Measurements from ENCODE around the gene TLR9.

DNA sequence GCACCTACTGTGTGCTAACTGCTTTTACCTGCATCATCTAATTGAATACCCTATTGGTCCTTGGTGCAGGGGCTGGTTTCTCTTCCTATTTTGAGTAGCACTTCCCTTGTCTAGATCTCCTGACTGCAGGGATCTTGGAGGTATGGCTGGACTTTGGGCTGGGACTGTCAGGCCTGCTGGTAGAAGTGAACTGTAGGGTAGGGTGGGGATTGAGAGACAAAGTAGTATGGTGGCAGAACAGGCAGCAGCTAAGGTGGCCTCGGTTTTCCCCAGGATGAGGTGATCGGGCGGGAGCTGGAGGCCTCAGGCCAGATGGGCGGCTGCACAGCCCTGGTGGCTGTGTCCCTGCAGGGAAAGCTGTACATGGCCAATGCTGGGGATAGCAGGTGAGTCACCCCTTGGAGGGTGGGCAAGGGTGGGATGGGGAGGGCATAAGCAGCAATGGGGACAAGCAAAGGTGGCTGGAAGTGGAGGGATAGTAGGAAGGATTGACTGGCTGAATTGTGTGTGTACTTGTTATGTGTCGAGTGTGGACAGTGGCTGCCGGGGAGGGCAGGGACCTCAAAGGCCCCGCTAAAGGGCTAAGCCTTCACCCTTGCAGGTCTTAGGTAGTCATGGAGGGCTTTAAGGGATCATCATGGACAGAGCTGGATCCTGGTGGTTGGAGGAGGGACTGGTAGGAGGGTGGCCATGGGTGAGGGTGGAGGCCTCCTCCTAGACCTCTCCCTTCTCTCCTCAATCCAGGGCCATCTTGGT is 22.1 kb upstream of the TLR9 start:
- TF ChIP-seq CTCF (conservative IDR thresholded peaks at IDR 0.05 in 1 of 2, IDR thresholded peaks at IDR 0.05 in 1 of 2; ENCODE audit: extremely low read depth in 1 of 2, insufficient read depth in 1 of 2, low read depth in 1 of 2, low read length in 2 of 2) (no peak), EZH2 (IDR thresholded peaks at IDR 0.05; ENCODE audit: borderline replicate concordance, low read length) (no peak)

Data from mammary epithelial cell (primary cell).